HCT116 (cell line): ENCODE results near the gene NTRK3. TPM values are rescaled to one million over a fixed set of nuclear protein-coding genes. Genes with fewer than 3 reads are reported as not detected.

Source experiments
- ATAC-seq: fragments of 200-7000 bp; cut with Tn5 transposase; 2 replicates; pipeline ENCODE4 v1.9.1; 2020; ENCODE audit warnings: mild to moderate bottlenecking, moderate library complexity
- BruUV-seq: library from RNA; stranded (reverse); fragments of 400-500 nt; replicated peaks from 2 replicates; lab custom pipeline; 2021; lab: Mats Ljungman, UMichigan
- CTCF ChIA-PET: fragments of 300-600 bp; sonication (Branson Sonifier 250); formaldehyde crosslinking; loops from one replicate; lab custom pipeline; 2021; ENCODE audit warnings: antibody characterized with exemption; lab: Charles Lee
- POLR2A ChIA-PET: fragments of 300-600, 350-600 bp; sonication (Branson Sonifier 250); formaldehyde crosslinking; loops from one replicate; lab custom pipeline; 2021; ENCODE audit warnings: antibody characterized with exemption; lab: Charles Lee
- RAD21 ChIA-PET, 2 experiments: fragments of 300-600 bp; sonication (Branson Sonifier 250); formaldehyde crosslinking; loops; one replicate each; lab custom pipeline; 2023; ENCODE audit warnings: low total read pairs in 2 of 2; ENCODE audit not compliant: uncharacterized antibody in 2 of 2, unreplicated experiment in 2 of 2, low non-redundant PET in 1 of 2; lab: Charles Lee
- DNase-seq: peaks from one replicate; pipeline ENCODE4 v3.0.0-alpha.2; 2010; ENCODE audit warnings: low read depth, low spot score
- H2AFZ ChIP-seq: fragments of 200-600 bp; shearing (Covaris generic), sonication (generic); 2 replicates; pipeline ENCODE4 v1.6.1; 2017; ENCODE audit warnings: low read depth, mixed run types, mixed read lengths, antibody characterized with exemption, low read length; ENCODE audit not compliant: poor library complexity, severe bottlenecking
- H3K27ac ChIP-seq: 2 replicates; pipeline ENCODE4 v1.5.1; 2012; ENCODE audit warnings: low read depth, low read length
- H3K27me3 ChIP-seq: fragments of 200-600 bp; sonication (generic); 2 replicates; pipeline ENCODE4 v1.6.1; 2016; ENCODE audit warnings: mixed run types, low read length, mixed read lengths; ENCODE audit not compliant: insufficient read depth
- H3K36me3 ChIP-seq, 2 experiments: fragments of 200-500 bp in 1 of 2; fragments of 200-600 bp in 1 of 2; sonication (Bioruptor generic) in 1 of 2; sonication (generic) in 1 of 2; 2 replicates each; pipeline versions ENCODE4 v1.5.1 to v1.6.1; 2014 to 2016; ENCODE audit warnings: low read length in 2 of 2, inconsistent platforms in 1 of 2, mixed read lengths in 1 of 2, mixed run types in 1 of 2; ENCODE audit not compliant: insufficient read depth in 2 of 2, control insufficient read depth in 1 of 2
- H3K4me1 ChIP-seq, 2 experiments: fragments of 200-600 bp in 1 of 2; sonication (generic) in 1 of 2; 2 replicates each; pipeline versions ENCODE4 v1.5.1 to v1.6.1; 2012 to 2017; ENCODE audit warnings: low read length in 2 of 2, inconsistent platforms in 1 of 2, mild to moderate bottlenecking in 1 of 2, mixed read lengths in 1 of 2, mixed run types in 1 of 2, moderate library complexity in 1 of 2; ENCODE audit not compliant: insufficient read depth in 2 of 2, control insufficient read depth in 1 of 2
- H3K4me2 ChIP-seq: fragments of 200-600 bp; sonication (generic); 2 replicates; pipeline ENCODE4 v1.6.1; 2017; ENCODE audit warnings: mixed run types, low read length, mixed read lengths
- H3K4me3 ChIP-seq, 2 experiments: fragments of 200-600 bp in 1 of 2; sonication (generic) in 1 of 2; replicated peaks in 1 of 2; 2 replicates each; pipeline ENCODE4 v1.5.1; 2011 to 2016; ENCODE audit warnings: low read length in 2 of 2, control low read depth in 1 of 2, low read depth in 1 of 2, mild to moderate bottlenecking in 1 of 2, mixed read lengths in 1 of 2, mixed run types in 1 of 2
- H3K79me2 ChIP-seq: fragments of 200-600 bp; sonication (generic); 2 replicates; pipeline ENCODE4 v1.6.1; 2017; ENCODE audit warnings: mild to moderate bottlenecking, mixed run types, low read length, moderate library complexity, mixed read lengths; ENCODE audit not compliant: insufficient read depth
- H3K9ac ChIP-seq: fragments of 200-600 bp; sonication (generic); 2 replicates; pipeline ENCODE4 v1.6.1; 2016; ENCODE audit warnings: low read length, mixed read lengths
- H3K9me2 ChIP-seq: fragments of 200-600 bp; sonication (generic), shearing (Covaris generic); 2 replicates; pipeline ENCODE4 v1.6.1; 2017; ENCODE audit warnings: mixed run types, mild to moderate bottlenecking, moderate library complexity; ENCODE audit not compliant: insufficient read depth
- H3K9me3 ChIP-seq, 2 experiments: fragments of 200-500 bp in 1 of 2; fragments of 200-600 bp in 1 of 2; sonication (Bioruptor generic) in 1 of 2; sonication (generic) in 1 of 2; 2 replicates each; pipeline ENCODE4 v1.6.1; 2014 to 2017; ENCODE audit warnings: low read length in 2 of 2, mixed read lengths in 2 of 2, inconsistent platforms in 1 of 2, low read depth in 1 of 2, mild to moderate bottlenecking in 1 of 2, mixed run types in 1 of 2, moderate library complexity in 1 of 2; ENCODE audit not compliant: control insufficient read depth in 1 of 2, insufficient read depth in 1 of 2
- H4K20me1 ChIP-seq: fragments of 200-600 bp; sonication (generic), shearing (Covaris generic); 2 replicates; pipeline ENCODE4 v1.6.1; 2017; ENCODE audit warnings: mixed run types, mild to moderate bottlenecking, moderate library complexity; ENCODE audit not compliant: insufficient read depth
- ATF3 ChIP-seq: IDR thresholded peaks from 2 replicates; pipeline ENCODE4 v1.6.1; 2012
- CBX3 ChIP-seq: IDR thresholded peaks from 2 replicates; pipeline ENCODE4 v1.6.1; 2012; ENCODE audit warnings: low read depth
- CEBPB ChIP-seq: IDR thresholded peaks from 2 replicates; pipeline ENCODE4 v1.6.1; 2012; ENCODE audit warnings: low read depth
- EGR1 ChIP-seq: IDR thresholded peaks from 2 replicates; pipeline ENCODE4 v1.6.1; 2012; ENCODE audit warnings: low read depth
- ELF1 ChIP-seq: IDR thresholded peaks from 2 replicates; pipeline ENCODE4 v1.6.1; 2012; ENCODE audit warnings: low read depth, borderline replicate concordance
- EZH2phosphoT487 ChIP-seq: fragments of 200-600 bp; IDR thresholded peaks from 2 replicates; pipeline ENCODE4 v1.6.1; 2018; ENCODE audit warnings: antibody characterized with exemption, borderline replicate concordance
- FOSL1 ChIP-seq: IDR thresholded peaks from 2 replicates; pipeline ENCODE4 v1.6.1; 2012; ENCODE audit warnings: low read depth
- POLR2A ChIP-seq: IDR thresholded peaks from 2 replicates; pipeline ENCODE4 v1.7.0; 2011; ENCODE audit warnings: borderline replicate concordance; ENCODE audit not compliant: insufficient read depth, insufficient read length; ENCODE audit errors: extremely low read depth
- POLR2AphosphoS5 ChIP-seq: IDR thresholded peaks from 2 replicates; pipeline ENCODE4 v1.6.1; 2011; ENCODE audit warnings: mild to moderate bottlenecking, low read depth, low read length, moderate library complexity
- SP1 ChIP-seq: IDR thresholded peaks from 2 replicates; pipeline ENCODE4 v1.6.1; 2012; ENCODE audit warnings: low read depth
- SRF ChIP-seq: IDR thresholded peaks from 2 replicates; pipeline ENCODE4 v1.6.1; 2012; ENCODE audit warnings: low read depth
- TCF7L2 ChIP-seq: IDR thresholded peaks from 2 replicates; pipeline ENCODE4 v1.7.0; 2011; ENCODE audit warnings: borderline replicate concordance, inconsistent platforms; ENCODE audit not compliant: insufficient read depth, insufficient read length; ENCODE audit errors: extremely low read depth
- YY1 ChIP-seq: IDR thresholded peaks from 2 replicates; pipeline ENCODE4 v1.6.1; 2011; ENCODE audit warnings: low read length, low read depth, moderate library complexity, mild to moderate bottlenecking; ENCODE audit not compliant: insufficient replicate concordance; ENCODE audit errors: extremely low read depth
- ZFX ChIP-seq: fragments of 450-650 bp; IDR thresholded peaks from 2 replicates; pipeline ENCODE4 v1.6.1; 2017
- ZNF274 ChIP-seq: fragments of 200-500 bp; sonication (Bioruptor generic); IDR thresholded peaks from 2 replicates; pipeline ENCODE4 v1.6.1; 2014; ENCODE audit warnings: mild to moderate bottlenecking, low read depth, low read length, inconsistent platforms
- intact Hi-C: fragments of 100-400 bp; cut with micrococcal nuclease; formaldehyde crosslinking; loops from 2 replicates; pipeline ENCODE4 v1.10.0; 2022
- total RNA-seq: library from RNA; stranded (reverse); gene quantifications from one replicate; pipeline ENCODE4 v1.2.1, GENCODE V29; 2021; ENCODE audit not compliant: unreplicated experiment
- TF ChIP-seq, protein P1 (sequence below): IDR thresholded peaks from 2 replicates; pipeline ENCODE4 v1.6.1; 2012

NTRK3 gene
- total RNA-seq, 1 experiment from 2014 or later, result not detected

DNA sequence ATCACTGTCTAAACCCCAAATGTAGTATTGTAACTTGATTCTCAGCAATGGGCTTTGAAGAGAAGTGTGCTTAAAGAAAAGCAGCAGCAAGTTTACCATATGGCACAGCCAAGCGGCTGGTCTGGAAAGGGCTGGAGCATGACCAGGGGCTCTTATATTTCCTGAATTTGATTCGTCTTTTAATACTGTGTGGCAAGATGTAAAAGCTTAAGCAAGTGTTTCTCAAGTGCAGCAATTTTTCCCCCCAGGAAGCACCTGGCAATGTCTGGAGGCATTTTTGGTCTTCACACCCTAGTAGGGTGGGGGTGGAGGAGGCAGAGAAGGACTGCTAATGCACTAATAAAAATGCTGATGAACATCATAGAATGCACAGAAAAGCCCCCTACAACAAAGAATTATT is 397.9 kb downstream of the NTRK3 start:
- no peaks in the 10 kb centered on the region for H3K9me2 ChIP-seq
- ATAC-seq, result no peak
- TF ChIP-seq ZFX (no peak), SRF (no peak), CBX3 (no peak), YY1 (no peak), ELF1 (no peak), ATF3 (no peak), FOSL1 (no peak), CEBPB (no peak), ZNF274 (no peak), POLR2A (no peak), EGR1 (no peak), TCF7L2 (no peak), EZH2phosphoT487 (no peak), SP1 (no peak), POLR2AphosphoS5 (no peak)
- TF ChIP-seq, protein P1, sequence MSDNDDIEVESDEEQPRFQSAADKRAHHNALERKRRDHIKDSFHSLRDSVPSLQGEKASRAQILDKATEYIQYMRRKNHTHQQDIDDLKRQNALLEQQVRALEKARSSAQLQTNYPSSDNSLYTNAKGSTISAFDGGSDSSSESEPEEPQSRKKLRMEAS, result no peak
- TF ChIP-seq, all 23 proteins: peak for 0
- ChIA-PET RAD21 (no interaction called here), CTCF (no interaction called here), POLR2A (no interaction called here)
- Histone ChIP-seq H2AFZ (no peak overlapping the region), H3K4me2 (no peak overlapping the region), H3K27ac (no peak overlapping the region), H4K20me1 (no peaks in the 10 kb centered on the region), H3K4me3 (no peak overlapping the region), H3K4me1 (no peaks in the 10 kb centered on the region), H3K9me3 (peaks cover under 1 to 21% of the 10 kb centered on the region in 2 experiments; a peak in 2 of 4 replicates), H3K27me3 (no peaks in the 10 kb centered on the region), H3K79me2 (no peaks in the 10 kb centered on the region), H3K9ac (no peak overlapping the region), H3K36me3 (no peaks in the 10 kb centered on the region)
- no peak for DNase-seq
- intact Hi-C loops, result no loop called here
- BruUV-seq, result no TSS peak
